ENCODE measurements around the gene CERT1.

Gene CERT1

GRCh38 chr5:75433814-75434506 lies 77.5 kb downstream of the CERT1 start:
- in situ Hi-C loops (cut with MboI; ENCODE audit: low sequenced_read_pairs): no loop called here

GRCh38 chr5:75414241-75414640 lies 97.2 kb downstream of the CERT1 start:
- in situ Hi-C loops (cut with MboI; ENCODE audit: low sequenced_read_pairs): no loop called here

- in situ Hi-C loops (cut with MboI; ENCODE audit: low sequenced_read_pairs): no loop called here
These were observed 99.1 kb downstream of the CERT1 start for GRCh38 chr5:75412111-75412990.

- in situ Hi-C loops (cut with MboI; ENCODE audit: low sequenced_read_pairs): no loop called here
These were observed 106.1 kb downstream of the CERT1 start for GRCh38 chr5:75405296-75405695.

GRCh38 chr5:75395277-75395676 lies 116.2 kb downstream of the CERT1 start:
- in situ Hi-C loops (cut with MboI; ENCODE audit: low sequenced_read_pairs): no loop called here

- in situ Hi-C loops (cut with MboI; ENCODE audit: low sequenced_read_pairs): no loop called here
These were observed 122.0 kb downstream of the CERT1 start for GRCh38 chr5:75389430-75389829.

GRCh38 chr5:75387806-75388205 lies 123.6 kb downstream of the CERT1 start:
- in situ Hi-C loops (cut with MboI; ENCODE audit: low sequenced_read_pairs): no loop called here

- in situ Hi-C loops (cut with MboI; ENCODE audit: low sequenced_read_pairs): no loop called here
These were observed 127.2 kb downstream of the CERT1 start for GRCh38 chr5:75384218-75384617.

GRCh38 chr5:75381456-75381855 lies 130.0 kb downstream of the CERT1 start:
- in situ Hi-C loops (cut with MboI; ENCODE audit: low sequenced_read_pairs): no loop called here

- in situ Hi-C loops (cut with MboI; ENCODE audit: low sequenced_read_pairs): no loop called here
These were observed 131.3 kb downstream of the CERT1 start for GRCh38 chr5:75380099-75380498.

GRCh38 chr5:75375414-75375813 lies 136.0 kb downstream of the CERT1 start:
- in situ Hi-C loops (cut with MboI; ENCODE audit: low sequenced_read_pairs): no loop called here

GRCh38 chr5:75374394-75374814 lies 137.0 kb downstream of the CERT1 start:
- in situ Hi-C loops (cut with MboI; ENCODE audit: low sequenced_read_pairs): no loop called here

GRCh38 chr5:75373862-75374261 lies 137.6 kb downstream of the CERT1 start:
- in situ Hi-C loops (cut with MboI; ENCODE audit: low sequenced_read_pairs): no loop called here

GRCh38 chr5:75368391-75368790 lies 143.0 kb downstream of the CERT1 start:
- in situ Hi-C loops (cut with MboI; ENCODE audit: low sequenced_read_pairs): no loop called here

GRCh38 chr5:75367401-75367800 lies 144.0 kb downstream of the CERT1 start:
- in situ Hi-C loops (cut with MboI; ENCODE audit: low sequenced_read_pairs): no loop called here

- in situ Hi-C loops (cut with MboI; ENCODE audit: low sequenced_read_pairs): no loop called here
These were observed 144.6 kb downstream of the CERT1 start for GRCh38 chr5:75366787-75367186.

- in situ Hi-C loops (cut with MboI; ENCODE audit: low sequenced_read_pairs): no loop called here
These were observed 145.7 kb downstream of the CERT1 start for GRCh38 chr5:75365740-75366139.

GRCh38 chr5:75364571-75365280 lies 146.7 kb downstream of the CERT1 start:
- in situ Hi-C loops (cut with MboI; ENCODE audit: low sequenced_read_pairs): no loop called here

- in situ Hi-C loops (cut with MboI; ENCODE audit: low sequenced_read_pairs): no loop called here
These were observed 147.5 kb downstream of the CERT1 start for GRCh38 chr5:75363726-75364495.

GRCh38 chr5:75363111-75363510 lies 148.3 kb downstream of the CERT1 start:
- in situ Hi-C loops (cut with MboI; ENCODE audit: low sequenced_read_pairs): no loop called here

- in situ Hi-C loops (cut with MboI; ENCODE audit: low sequenced_read_pairs): no loop called here
These were observed 148.9 kb downstream of the CERT1 start for GRCh38 chr5:75362474-75362975.
